ENCODE results near the gene ZNF484.

- TF ChIP-seq, protein P1, sequence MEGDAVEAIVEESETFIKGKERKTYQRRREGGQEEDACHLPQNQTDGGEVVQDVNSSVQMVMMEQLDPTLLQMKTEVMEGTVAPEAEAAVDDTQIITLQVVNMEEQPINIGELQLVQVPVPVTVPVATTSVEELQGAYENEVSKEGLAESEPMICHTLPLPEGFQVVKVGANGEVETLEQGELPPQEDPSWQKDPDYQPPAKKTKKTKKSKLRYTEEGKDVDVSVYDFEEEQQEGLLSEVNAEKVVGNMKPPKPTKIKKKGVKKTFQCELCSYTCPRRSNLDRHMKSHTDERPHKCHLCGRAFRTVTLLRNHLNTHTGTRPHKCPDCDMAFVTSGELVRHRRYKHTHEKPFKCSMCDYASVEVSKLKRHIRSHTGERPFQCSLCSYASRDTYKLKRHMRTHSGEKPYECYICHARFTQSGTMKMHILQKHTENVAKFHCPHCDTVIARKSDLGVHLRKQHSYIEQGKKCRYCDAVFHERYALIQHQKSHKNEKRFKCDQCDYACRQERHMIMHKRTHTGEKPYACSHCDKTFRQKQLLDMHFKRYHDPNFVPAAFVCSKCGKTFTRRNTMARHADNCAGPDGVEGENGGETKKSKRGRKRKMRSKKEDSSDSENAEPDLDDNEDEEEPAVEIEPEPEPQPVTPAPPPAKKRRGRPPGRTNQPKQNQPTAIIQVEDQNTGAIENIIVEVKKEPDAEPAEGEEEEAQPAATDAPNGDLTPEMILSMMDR (IDR thresholded peaks at IDR 0.05; ENCODE audit: insufficient read depth, low read length), result no peak
- TF ChIP-seq POLR2AphosphoS5 (IDR thresholded peaks at IDR 0.05; ENCODE audit: low read depth) (no peak), SPI1 (IDR thresholded peaks at IDR 0.05; ENCODE audit: borderline replicate concordance, low read depth) (no peak), GABPA (IDR thresholded peaks at IDR 0.05; ENCODE audit: low read depth) (no peak)
- TF ChIP-seq, protein P2, sequence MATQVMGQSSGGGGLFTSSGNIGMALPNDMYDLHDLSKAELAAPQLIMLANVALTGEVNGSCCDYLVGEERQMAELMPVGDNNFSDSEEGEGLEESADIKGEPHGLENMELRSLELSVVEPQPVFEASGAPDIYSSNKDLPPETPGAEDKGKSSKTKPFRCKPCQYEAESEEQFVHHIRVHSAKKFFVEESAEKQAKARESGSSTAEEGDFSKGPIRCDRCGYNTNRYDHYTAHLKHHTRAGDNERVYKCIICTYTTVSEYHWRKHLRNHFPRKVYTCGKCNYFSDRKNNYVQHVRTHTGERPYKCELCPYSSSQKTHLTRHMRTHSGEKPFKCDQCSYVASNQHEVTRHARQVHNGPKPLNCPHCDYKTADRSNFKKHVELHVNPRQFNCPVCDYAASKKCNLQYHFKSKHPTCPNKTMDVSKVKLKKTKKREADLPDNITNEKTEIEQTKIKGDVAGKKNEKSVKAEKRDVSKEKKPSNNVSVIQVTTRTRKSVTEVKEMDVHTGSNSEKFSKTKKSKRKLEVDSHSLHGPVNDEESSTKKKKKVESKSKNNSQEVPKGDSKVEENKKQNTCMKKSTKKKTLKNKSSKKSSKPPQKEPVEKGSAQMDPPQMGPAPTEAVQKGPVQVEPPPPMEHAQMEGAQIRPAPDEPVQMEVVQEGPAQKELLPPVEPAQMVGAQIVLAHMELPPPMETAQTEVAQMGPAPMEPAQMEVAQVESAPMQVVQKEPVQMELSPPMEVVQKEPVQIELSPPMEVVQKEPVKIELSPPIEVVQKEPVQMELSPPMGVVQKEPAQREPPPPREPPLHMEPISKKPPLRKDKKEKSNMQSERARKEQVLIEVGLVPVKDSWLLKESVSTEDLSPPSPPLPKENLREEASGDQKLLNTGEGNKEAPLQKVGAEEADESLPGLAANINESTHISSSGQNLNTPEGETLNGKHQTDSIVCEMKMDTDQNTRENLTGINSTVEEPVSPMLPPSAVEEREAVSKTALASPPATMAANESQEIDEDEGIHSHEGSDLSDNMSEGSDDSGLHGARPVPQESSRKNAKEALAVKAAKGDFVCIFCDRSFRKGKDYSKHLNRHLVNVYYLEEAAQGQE (IDR thresholded peaks at IDR 0.05; ENCODE audit: insufficient replicate concordance, low read depth), result no peak
These were observed 17.0 kb upstream of the ZNF484 start for GRCh38 chr9:92894711-92895362.

All from HL-60 (cell line).